Epidermal melanocyte (primary cell): ENCODE data around the gene ZMYND19.
"Not testable (repeated sequence)": the region's sequence is repeated elsewhere in the genome, so short reads cannot be mapped to it uniquely, and the experiment has no call there.

Experiments used
- DNase-seq: peaks from one replicate; pipeline ENCODE4 v3.0.0; 2011; ENCODE audit warnings: low spot score; ENCODE audit not compliant: insufficient read length

Gene ZMYND19

DNA sequence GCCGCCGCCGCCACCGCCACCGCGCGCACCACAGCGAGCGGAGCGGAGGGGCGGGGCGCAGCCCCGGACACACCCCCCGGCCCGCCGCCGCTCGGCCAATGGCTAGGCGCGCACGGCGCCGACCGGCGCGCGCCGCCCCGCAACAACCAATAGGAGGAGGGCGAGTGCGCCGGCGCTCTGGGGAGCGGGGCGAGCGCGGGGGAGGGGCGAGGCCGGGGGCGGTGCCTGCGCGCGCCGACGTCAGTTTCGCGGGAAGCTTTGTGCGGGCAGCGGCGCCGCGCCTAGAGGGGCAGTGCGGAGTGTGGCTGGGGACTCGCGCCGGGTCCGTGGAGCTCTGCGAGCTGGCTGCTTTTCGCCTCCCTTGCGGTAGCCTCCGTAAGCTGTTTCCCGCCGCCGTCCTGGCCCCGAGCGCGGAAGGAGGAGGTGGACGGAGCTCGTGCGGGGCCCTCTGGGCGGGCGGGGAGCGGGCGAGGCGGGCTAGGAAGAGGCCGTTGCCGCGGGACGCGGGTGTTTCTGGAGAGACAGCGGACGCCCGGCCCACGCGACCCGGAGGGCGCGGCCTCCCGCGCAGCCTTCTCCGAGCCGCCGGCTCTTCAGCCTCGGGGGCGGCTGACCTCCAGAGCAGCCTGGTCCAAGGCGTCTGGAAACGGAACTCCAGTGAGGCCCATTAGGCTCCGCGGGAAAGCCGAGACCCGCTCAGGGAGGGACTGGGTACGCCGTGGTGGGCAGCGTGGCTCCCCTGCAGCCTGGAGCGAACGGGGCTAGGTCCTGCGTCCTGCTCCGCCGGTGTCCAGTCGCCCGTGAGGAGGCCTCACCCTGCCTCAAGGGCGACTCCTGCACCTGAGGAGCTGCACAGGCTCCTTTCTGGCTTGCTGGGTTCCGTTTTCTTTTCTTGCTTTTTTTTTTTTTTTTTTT lies at the start of gene ZMYND19:
Gene ZMYND19 (minus strand): TSS at position 44 of the 915 bp plus-strand sequence. CDS start 249 bp downstream, outside the sequence.
- peak; percentile 99 for DNase-seq

DNA sequence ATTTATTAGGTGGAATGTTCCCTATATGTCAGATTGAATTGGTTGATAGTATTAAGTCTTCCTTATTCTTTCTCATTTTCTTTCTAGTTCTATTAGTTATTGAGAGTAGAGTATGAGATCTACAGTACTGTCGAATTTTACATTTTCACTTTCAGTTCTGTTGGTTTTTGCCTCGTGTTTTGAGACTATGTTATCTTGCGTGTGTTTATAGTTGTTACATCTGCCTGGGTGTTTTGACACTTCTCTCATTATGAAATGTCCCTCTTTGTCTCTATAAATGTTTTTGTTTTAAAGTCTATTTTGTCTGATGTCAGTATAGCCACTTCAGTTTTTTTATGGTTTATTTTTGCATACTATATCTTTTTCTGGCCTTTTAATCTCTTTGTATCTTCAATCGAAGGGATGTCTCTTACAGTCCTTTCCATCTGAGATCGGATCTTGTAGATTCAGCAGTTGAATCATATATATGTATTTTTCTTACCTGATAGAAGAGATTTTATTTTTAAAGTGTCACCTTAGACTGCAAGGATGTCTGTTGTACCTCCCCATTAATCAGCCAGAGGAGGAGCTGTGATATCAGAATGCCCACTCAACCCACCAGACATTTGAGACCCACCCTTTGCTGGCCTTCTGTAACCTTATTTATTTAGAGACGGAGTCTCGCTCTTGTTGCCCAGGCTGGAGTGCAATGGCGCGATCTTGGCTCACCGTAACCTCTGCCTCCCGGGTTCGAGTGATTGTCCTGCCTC lies 49.2 kb upstream of the ZMYND19 start:
- DNase-seq: no peak

DNA sequence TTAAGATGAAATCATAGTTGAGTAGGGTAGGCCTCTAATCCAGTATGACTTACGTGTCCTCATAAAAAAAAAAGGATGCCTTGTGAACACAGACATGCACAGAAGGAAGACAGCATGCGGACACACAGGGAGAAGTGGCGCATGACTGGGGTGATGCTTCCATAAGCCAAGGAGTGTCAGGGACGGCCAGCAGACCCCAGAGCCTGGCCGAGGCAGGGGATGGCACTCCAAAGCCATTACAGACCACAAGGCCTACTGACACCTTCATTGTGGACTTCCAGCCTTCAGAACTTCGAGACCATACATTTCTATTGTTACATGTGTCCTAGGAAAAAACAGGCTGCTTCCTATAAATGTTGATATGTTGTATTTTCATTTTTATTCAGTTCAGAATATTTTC lies 48.4 kb upstream of the ZMYND19 start:
- no peak for DNase-seq

DNA sequence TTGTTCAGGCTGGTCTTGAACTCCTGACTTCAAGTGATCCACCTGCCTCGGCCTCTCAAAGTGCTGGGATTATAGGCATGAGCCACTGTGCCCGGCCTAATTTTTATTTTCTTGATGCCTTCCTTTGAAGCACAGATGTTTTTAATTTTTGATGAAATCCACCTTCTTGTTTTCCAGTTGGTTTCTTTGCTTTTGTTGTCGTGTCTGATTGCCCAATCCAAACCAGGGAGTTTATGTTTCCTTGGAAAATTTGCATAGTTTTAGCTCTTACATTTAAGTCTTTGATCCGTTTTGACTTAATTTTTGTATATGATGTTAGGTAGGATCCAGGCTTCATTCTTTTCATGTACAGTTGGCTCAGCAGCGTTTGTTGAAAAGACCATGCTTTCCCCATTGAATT lies 43.7 kb upstream of the ZMYND19 start:
- DNase-seq: no peak

DNA sequence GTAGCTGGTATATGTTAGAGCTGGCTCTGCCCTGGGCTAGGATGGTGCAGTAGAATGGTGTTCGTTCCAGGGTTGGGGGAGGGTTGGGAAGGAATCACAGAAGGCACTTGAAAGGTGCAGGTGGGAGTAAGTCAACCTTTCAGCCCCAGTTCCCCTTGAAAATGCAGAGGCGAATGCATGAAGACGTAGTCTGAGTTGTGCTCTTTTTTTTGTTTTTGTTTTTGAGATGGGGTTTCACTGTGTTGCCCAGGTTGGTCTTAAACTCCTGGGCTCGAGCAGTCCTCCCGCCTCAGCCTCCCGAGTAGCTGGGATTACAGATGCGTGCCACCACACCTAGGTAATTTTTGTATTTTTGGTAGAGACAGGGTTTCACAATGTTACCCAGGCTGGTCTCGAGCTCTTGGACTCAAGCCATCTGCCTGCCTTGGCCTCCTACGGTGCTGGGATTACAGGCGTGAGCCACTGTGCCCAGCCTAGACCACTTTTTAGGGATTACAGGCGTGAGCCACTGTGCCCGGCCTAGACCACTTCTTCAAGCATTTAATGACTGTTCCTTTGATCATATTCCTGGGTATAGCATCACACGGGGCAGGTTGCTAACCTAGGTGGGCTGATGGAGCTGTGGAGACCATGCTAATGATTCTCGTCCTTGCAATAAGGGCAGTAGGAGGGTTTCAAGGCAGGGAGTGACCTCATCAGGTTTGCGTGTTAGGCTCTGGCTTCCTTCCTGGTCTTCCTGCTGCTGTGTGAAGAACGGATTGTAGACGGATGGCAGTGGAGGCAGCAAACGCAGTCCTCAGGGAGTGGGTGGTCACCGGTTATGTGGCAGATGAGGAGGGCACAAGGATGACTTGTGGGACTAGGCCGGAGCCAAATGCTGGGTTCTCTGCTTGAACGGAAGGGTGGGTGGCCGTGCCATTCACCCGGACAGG lies 42.2 kb upstream of the ZMYND19 start:
- DNase-seq: no peak

DNA sequence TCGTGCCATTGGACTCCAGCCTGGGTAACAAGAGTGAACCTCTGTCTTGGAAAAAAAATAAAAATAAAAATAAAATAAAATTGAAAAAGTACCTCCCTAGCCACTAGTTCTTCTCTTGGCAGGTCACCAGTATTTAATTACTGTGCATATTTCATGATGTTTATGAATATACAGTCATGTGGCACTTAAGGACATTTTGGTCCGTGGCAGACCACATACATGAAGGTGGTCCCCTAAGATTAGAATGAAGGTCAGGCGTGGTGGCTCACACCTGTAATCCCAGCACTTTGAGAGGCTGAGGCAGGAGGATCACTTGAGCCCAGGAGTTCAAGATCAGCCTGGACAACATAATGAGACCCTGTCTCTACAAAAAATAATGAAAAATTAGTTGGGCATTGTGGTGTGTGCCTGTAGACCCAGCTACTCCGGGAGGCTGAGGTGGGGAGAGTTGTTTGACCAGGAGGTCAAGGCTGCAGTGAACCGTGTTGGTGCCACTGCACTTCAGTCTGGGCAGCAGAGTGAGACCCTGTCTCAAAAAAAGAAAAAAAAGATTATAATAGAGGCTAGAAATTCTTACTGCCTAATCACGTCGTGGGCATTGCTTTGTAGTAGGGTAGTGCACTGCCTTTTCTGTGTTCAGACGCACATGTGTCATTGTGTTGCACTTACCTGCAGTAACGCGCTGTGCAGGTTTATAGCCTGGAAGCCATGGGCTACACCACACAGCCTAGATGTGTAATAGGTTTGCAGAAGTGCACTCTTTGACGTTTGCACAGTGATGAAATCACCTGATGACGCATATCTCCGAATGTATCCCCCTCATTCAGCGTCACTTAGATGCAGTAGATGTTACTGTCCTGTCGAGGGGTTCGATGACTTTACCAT lies 41.3 kb upstream of the ZMYND19 start:
- DNase-seq: no peak

DNA sequence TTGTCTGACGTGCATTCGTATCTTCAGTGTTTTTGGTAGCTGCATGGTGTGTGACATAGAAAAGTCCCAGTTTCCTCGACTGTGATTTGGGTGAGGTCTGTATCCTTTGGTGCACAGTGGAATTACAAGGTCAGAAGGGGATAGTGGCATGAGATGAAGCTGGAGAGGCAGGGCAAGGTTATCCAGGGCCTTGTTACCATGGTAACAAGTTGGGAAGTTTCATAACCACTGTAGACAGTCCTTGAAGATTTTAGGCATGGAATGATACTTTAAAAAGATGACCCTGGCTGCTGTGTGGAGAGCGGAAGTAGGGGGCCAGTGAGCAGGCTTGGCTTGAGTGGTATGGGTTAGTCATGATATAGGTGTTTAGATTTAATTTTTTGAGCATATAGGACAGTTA lies 40.4 kb upstream of the ZMYND19 start:
- no peak for DNase-seq

DNA sequence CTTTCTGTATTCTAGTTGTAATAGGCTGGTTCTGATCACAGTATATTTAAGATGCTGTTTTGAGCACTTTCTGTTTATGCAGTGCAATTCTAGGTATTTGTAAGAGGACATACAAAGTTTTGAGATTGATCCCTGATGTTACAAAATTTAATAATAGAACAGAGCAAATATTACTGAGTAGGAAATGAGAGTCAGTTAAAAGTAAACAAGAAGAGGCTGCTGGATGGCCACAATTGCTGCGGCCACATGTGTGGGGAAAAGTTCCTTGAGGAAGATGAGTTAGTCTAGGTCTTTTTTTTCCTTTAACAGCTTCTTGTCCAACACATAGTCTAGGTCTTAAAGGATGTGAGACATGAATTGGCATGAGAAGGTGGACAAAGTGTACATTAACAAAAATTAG lies 39.8 kb upstream of the ZMYND19 start:
- no peak for DNase-seq

DNA sequence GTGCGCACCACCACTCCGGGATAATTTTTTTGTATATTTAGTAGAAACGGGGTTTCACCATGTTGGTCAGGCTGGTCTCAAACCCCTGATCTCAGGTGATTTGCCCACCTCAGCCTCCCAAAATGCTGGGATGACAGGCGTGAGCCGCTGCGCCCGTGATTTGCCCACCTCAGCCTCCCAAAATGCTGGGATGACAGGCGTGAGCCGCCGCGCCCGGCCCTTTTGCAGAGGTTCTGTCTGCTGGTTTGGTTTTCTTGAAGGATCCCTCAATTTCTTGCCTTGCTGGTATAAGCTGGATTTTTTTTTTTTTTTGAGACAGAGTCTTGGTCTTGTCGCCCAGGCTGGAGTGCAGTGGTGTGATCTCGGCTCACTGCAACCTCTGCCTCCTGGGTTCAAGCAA lies 37.1 kb upstream of the ZMYND19 start:
- not testable (repeated sequence) for DNase-seq

DNA sequence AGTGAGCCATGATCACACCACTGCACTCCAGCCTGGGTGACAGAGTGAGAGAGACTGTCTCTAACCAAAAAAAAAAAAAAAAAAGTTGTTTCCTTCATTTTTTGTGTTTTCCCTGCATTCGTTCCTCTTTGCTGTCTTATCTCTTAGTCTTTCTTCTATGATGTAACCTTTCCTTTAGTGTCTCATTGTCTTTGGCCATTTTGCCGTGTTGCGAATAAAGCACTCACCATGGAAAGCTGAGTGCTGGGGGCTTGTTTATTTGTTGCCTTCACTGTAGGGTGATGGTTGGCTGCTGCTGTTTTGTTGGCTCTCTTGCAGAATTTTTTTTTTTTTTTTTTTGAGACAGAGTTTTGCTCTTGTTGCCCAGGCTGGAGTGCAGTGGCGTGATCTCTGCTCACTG lies 36.2 kb upstream of the ZMYND19 start:
- no peak for DNase-seq

DNA sequence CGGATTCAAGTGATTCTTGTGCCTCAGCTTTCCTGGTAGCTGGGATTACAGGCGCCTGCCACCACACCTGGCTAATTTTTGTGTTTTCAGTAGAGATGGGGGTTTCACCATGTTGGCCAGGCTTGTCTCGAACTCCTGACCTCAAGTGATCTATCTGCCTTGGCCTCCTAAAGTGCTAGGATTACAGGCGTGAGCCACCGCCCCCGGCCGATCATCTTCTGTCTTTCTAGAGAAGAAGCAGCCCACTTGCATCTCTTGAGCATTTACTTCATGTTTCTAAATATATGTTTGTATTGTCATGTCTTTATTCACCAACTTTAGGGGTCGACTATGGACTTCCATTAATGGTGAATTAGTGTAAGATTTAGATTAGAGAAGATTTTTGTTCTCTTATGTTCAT lies 31.9 kb upstream of the ZMYND19 start:
- DNase-seq: not testable (repeated sequence)

DNA sequence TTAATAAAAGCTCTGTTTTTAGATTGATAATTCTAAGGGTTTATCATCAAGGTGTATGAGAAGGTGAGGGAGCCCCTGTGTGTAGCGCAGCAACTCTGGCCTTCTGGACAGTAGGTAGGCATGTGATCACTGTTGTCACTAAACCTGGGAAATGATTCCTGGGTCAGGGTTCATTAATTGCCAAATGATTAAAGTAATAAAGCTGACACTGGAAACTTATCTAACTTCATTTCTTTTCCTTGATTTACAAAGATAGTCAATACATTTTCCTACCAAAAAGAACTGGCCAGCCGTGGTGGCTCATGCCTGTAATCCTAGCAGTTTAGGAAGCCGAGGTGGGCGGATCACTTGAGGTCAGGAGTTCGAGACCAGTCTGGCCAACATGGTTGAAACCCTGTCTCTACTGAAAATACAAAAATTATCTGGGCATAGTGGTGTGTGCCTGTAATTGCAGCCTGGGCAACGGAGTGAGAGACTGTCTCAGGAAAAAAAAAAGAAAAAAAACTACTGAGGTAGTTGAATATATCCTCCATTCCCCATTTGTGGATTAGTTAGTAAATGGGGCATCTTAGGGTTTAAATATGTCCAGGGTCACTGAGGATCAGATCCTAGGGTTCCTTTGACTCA lies 30.9 kb upstream of the ZMYND19 start:
- no peak for DNase-seq

DNA sequence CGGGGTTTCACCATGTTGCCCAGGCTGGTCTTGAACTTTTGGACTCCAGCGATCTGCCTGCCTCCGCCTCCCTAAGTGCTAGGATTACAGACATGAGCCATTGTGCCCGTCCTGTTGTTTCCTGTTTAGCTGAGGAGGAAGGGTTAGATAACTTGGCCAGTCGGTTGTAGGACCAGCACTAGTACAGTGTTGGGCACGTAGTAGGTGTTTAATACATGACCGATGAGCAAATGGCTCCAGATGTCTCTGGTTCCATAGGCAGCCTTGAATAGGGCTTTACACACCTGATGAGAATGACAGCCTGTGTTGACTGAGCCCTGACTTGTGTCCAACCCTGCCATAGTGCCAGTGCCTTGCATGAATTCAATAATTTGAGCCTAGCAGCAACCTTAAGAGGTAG lies 30.3 kb upstream of the ZMYND19 start:
- no peak for DNase-seq

DNA sequence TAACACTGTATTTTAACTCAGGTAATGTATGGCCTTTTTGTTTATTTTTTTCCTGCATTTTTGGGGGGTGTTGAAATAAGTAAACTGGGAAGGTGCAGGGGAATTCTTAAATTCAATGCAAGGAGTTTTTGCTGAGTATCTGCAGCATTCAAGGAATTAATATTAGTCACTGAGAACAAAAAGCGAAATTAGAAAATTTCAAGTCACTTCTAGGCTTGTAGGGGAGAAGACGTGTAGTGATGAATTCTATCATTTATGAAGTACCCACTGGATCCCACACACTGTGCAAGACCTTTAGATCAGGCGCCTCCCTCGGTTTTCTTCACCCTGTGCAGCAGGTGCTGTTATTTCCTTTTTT lies 29.7 kb upstream of the ZMYND19 start:
- DNase-seq: no peak

DNA sequence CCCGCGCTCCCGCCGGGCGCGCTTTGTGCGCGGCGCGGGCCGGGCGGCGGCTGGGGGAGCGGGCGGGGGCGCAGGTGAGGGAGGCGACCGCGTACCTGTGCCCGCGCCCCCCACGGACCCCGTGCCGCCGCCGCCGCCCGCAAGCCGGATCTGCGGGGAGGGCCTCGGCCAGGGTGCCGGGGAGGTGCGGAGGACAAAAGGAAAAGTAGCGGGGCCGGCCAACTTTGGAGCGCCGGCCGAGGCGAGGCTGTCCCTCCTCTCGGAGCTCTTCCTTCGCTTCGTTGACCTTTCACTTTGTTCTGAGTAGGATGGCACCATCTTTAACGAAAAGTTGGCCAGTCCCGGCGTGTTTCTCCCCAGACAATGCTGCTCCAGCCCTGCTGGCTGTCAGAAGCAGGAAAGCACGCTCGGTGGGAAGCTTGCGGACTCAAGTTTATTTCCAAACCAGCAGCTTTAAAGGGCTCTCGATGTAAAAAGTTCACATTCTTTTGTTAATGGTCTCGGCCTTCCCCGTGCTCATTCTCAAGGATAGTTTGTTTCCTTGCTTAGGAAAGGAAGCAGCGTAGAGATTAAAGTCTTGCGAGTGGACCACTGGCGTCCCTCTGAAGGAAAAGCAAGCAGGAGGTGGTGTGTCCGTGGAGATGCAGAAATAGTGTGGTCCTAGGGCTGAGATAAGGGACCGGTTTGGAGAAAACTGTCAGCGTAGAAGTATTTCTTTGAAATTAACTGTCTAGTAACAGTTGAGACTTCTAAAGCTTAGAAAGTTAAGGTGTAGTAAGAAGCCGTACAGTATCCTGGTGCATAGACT lies 29.1 kb upstream of the ZMYND19 start:
- DNase-seq: peak; percentile 81

DNA sequence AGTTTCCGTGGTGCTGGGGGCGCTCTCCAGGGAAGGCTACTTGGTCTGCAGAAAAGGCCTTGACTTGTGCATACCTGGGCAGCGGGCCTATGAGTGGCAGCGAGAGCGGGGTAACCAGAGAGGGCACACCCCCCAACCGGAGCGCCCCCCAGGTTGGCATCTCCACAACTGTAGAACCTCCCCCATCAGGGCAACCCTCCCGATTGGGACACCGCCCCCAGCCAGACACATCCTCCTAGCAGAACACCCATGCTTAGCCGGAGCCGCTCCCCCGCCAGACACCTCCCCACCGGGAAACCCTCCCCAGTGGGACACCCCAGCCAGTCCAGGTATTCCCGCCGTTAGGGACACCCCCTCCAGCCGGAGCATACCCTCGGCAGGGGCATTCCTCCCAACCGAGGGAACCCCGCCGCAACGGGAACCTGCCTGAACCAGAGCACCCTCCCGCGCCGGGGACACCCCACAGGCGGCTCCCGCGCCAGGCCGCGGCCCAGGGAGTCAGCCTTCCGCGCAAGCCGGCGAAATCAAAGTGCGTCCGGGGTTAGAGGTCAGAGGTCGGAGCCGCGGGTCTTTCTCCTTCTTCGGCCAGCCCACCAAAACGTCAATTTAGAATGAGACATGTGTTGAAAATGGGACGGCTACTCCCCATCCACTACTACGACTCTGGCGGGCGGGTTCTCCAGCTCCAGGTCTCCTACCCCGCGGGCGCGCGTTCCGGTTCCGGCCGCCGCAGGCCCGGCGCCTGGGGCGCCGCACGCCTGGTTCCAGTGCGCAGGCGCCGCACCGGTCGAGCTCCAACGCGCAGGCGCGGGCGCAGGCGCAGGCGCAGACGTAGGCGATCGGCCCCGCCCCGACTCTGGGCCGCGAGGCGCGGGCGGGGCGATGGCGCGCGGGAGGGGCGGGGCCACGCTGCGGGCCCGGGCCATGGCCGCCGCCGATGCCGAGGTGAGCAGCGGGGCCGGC lies 28.1 kb upstream of the ZMYND19 start, which contains the start of gene EHMT1:
Gene EHMT1 (plus strand): TSS at position 901 of the 963 bp plus-strand sequence. CDS start 24 bp downstream, at position 925.
- peak; percentile 96 for DNase-seq

DNA sequence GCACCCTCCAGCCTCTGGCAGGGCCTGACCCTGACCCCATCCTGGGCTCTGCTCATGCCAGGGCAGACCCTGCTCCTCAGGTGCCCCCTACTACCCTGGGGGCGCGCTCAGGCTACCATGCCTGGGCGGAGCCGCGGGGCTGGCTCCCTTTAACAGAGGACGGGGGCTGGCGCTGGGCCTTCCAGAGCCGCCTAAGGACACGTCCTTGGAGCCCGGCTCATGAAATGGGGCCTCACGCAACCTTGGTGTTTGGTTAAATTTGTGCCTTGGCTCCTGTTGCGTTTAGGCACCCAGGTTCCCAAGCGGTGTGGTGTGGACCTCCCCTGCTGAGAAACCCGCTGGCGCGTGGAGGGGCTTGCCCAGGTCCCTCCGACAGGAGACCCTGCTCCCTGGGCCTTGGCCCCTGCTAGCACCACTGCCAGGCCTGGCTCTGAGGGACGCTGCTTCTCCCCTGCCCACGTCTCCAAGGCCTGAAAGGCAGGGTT lies 25.1 kb upstream of the ZMYND19 start:
- DNase-seq: no peak
